Measurements from ENCODE around the gene FEM1C.

DNA sequence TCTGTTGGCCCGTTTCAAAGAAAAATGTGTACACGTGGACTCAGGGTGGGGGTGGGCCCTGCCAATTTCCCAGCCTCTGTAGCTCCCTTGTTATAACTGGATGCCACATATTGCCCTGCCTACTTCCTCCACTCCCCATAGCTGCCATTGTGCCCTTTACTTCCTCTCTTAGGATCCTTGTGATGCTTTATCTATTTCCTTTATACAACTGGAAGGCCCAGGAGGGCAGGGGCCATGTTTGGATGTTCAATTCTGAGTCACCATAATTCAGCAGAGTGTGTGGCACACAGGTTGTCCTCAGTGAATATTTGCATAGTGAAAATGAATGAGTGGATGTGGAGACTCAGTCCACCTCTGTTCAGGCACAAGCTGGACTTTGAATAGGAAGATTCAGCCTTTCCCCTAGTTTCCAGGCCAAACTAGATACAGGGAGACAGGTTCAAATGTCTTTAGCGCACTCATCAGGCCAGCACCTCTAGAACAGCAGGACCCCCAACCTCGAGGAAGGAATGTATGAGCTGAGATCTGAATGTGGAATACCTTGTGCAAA is 10.6 kb upstream of the FEM1C start:
- TF ChIP-seq, protein P1, sequence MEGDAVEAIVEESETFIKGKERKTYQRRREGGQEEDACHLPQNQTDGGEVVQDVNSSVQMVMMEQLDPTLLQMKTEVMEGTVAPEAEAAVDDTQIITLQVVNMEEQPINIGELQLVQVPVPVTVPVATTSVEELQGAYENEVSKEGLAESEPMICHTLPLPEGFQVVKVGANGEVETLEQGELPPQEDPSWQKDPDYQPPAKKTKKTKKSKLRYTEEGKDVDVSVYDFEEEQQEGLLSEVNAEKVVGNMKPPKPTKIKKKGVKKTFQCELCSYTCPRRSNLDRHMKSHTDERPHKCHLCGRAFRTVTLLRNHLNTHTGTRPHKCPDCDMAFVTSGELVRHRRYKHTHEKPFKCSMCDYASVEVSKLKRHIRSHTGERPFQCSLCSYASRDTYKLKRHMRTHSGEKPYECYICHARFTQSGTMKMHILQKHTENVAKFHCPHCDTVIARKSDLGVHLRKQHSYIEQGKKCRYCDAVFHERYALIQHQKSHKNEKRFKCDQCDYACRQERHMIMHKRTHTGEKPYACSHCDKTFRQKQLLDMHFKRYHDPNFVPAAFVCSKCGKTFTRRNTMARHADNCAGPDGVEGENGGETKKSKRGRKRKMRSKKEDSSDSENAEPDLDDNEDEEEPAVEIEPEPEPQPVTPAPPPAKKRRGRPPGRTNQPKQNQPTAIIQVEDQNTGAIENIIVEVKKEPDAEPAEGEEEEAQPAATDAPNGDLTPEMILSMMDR (conservative IDR thresholded peaks at IDR 0.05; ENCODE audit: low read depth in 2 of 2), result no peak
- TF ChIP-seq JUNB (IDR thresholded peaks at IDR 0.05; ENCODE audit: unreplicated experiment), result no peak
- TF ChIP-seq POLR2AphosphoS5 (IDR thresholded peaks at IDR 0.05; ENCODE audit: low read depth), result no peak
- TF ChIP-seq, protein P2, sequence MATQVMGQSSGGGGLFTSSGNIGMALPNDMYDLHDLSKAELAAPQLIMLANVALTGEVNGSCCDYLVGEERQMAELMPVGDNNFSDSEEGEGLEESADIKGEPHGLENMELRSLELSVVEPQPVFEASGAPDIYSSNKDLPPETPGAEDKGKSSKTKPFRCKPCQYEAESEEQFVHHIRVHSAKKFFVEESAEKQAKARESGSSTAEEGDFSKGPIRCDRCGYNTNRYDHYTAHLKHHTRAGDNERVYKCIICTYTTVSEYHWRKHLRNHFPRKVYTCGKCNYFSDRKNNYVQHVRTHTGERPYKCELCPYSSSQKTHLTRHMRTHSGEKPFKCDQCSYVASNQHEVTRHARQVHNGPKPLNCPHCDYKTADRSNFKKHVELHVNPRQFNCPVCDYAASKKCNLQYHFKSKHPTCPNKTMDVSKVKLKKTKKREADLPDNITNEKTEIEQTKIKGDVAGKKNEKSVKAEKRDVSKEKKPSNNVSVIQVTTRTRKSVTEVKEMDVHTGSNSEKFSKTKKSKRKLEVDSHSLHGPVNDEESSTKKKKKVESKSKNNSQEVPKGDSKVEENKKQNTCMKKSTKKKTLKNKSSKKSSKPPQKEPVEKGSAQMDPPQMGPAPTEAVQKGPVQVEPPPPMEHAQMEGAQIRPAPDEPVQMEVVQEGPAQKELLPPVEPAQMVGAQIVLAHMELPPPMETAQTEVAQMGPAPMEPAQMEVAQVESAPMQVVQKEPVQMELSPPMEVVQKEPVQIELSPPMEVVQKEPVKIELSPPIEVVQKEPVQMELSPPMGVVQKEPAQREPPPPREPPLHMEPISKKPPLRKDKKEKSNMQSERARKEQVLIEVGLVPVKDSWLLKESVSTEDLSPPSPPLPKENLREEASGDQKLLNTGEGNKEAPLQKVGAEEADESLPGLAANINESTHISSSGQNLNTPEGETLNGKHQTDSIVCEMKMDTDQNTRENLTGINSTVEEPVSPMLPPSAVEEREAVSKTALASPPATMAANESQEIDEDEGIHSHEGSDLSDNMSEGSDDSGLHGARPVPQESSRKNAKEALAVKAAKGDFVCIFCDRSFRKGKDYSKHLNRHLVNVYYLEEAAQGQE (IDR thresholded peaks at IDR 0.05; ENCODE audit: unreplicated experiment), result no peak
- TF ChIP-seq CREB1 (CRISPR knock-in tag; IDR thresholded peaks at IDR 0.05; ENCODE audit: low read depth), result no peak
- TF ChIP-seq EZH2 (IDR thresholded peaks at IDR 0.05; ENCODE audit: low read depth, unreplicated experiment), result no peak
- TF ChIP-seq EZH2phosphoT487 (IDR thresholded peaks at IDR 0.05; ENCODE audit: unreplicated experiment), result no peak
- TF ChIP-seq, protein P3, sequence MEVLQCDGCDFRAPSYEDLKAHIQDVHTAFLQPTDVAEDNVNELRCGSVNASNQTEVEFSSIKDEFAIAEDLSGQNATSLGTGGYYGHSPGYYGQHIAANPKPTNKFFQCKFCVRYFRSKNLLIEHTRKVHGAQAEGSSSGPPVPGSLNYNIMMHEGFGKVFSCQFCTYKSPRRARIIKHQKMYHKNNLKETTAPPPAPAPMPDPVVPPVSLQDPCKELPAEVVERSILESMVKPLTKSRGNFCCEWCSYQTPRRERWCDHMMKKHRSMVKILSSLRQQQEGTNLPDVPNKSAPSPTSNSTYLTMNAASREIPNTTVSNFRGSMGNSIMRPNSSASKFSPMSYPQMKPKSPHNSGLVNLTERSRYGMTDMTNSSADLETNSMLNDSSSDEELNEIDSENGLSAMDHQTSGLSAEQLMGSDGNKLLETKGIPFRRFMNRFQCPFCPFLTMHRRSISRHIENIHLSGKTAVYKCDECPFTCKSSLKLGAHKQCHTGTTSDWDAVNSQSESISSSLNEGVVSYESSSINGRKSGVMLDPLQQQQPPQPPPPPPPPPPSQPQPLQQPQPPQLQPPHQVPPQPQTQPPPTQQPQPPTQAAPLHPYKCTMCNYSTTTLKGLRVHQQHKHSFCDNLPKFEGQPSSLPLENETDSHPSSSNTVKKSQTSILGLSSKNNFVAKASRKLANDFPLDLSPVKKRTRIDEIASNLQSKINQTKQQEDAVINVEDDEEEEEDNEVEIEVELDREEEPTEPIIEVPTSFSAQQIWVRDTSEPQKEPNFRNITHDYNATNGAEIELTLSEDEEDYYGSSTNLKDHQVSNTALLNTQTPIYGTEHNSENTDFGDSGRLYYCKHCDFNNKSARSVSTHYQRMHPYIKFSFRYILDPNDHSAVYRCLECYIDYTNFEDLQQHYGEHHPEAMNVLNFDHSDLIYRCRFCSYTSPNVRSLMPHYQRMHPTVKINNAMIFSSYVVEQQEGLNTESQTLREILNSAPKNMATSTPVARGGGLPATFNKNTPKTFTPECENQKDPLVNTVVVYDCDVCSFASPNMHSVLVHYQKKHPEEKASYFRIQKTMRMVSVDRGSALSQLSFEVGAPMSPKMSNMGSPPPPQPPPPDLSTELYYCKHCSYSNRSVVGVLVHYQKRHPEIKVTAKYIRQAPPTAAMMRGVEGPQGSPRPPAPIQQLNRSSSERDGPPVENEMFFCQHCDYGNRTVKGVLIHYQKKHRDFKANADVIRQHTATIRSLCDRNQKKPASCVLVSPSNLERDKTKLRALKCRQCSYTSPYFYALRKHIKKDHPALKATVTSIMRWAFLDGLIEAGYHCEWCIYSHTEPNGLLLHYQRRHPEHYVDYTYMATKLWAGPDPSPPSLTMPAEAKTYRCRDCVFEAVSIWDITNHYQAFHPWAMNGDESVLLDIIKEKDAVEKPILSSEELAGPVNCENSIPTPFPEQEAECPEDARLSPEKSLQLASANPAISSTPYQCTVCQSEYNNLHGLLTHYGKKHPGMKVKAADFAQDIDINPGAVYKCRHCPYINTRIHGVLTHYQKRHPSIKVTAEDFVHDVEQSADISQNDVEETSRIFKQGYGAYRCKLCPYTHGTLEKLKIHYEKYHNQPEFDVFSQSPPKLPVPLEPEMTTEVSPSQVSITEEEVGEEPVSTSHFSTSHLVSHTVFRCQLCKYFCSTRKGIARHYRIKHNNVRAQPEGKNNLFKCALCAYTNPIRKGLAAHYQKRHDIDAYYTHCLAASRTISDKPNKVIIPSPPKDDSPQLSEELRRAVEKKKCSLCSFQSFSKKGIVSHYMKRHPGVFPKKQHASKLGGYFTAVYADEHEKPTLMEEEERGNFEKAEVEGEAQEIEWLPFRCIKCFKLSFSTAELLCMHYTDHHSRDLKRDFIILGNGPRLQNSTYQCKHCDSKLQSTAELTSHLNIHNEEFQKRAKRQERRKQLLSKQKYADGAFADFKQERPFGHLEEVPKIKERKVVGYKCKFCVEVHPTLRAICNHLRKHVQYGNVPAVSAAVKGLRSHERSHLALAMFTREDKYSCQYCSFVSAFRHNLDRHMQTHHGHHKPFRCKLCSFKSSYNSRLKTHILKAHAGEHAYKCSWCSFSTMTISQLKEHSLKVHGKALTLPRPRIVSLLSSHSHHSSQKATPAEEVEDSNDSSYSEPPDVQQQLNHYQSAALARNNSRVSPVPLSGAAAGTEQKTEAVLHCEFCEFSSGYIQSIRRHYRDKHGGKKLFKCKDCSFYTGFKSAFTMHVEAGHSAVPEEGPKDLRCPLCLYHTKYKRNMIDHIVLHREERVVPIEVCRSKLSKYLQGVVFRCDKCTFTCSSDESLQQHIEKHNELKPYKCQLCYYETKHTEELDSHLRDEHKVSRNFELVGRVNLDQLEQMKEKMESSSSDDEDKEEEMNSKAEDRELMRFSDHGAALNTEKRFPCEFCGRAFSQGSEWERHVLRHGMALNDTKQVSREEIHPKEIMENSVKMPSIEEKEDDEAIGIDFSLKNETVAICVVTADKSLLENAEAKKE (CRISPR knock-in tag; IDR thresholded peaks at IDR 0.05), result no peak
- TF ChIP-seq, protein P4, sequence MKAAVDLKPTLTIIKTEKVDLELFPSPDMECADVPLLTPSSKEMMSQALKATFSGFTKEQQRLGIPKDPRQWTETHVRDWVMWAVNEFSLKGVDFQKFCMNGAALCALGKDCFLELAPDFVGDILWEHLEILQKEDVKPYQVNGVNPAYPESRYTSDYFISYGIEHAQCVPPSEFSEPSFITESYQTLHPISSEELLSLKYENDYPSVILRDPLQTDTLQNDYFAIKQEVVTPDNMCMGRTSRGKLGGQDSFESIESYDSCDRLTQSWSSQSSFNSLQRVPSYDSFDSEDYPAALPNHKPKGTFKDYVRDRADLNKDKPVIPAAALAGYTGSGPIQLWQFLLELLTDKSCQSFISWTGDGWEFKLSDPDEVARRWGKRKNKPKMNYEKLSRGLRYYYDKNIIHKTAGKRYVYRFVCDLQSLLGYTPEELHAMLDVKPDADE (IDR thresholded peaks at IDR 0.05), result no peak
- TF ChIP-seq STAT1 (IDR thresholded peaks at IDR 0.05; ENCODE audit: unreplicated experiment), result no peak

Measured in GM23338 (cell line).